ENCODE data around the gene SDHB. TPM values are rescaled to one million over a fixed set of nuclear protein-coding genes. Genes with fewer than 3 reads are reported as not detected.

SDHB gene
- total RNA-seq, 1 experiment from 2014 or later, result 159 TPM

- no peaks in the 10 kb centered on the region for H3K27me3 ChIP-seq (ENCODE audit: insufficient read depth, low read length)
- no peaks in the 10 kb centered on the region for H3K9me3 ChIP-seq (ENCODE audit: control insufficient read depth in 1 of 2, insufficient read depth in 1 of 2, low read depth in 1 of 2, low read length in 2 of 2)
- peaks cover 30% of the 10 kb centered on the region; the same call in 1 of the 2 replicates for H3K79me2 ChIP-seq (ENCODE audit: insufficient read depth, low read length)
- peak overlapping the region; percentile 73 for H3K27ac ChIP-seq (ENCODE audit: low read depth, low read length)
- RAD21 ChIA-PET (ENCODE audit: low non-redundant PET in 1 of 2, low total read pairs in 2 of 2, uncharacterized antibody in 2 of 2, unreplicated experiment in 2 of 2), result no interaction called here
- POLR2A ChIA-PET, result interaction anchor here (1.4 kb wide), 1 partner anchor 13 kb away, joined by 3 read pairs; no protein-coding TSS in a partner anchor
- H2AFZ ChIP-seq (ENCODE audit: low read depth, low read length, poor library complexity, severe bottlenecking), result no peak overlapping the region
- DNase-seq (ENCODE audit: low read depth, low spot score) (no peak), ATAC-seq (peak; percentile 31)
- TF ChIP-seq ZFX (IDR thresholded peaks at IDR 0.05) (peak; percentile 2; the same call in 1 of the 2 replicates), CEBPB (IDR thresholded peaks at IDR 0.05; ENCODE audit: low read depth) (no peak)
- intact Hi-C loops (cut with micrococcal nuclease), result no loop called here
- H3K4me2 ChIP-seq (ENCODE audit: low read length), result peak overlapping the region; percentile 79
- peaks cover 0 to 5% of the 10 kb centered on the region in 2 experiments; a peak in 2 of 4 replicates for H3K36me3 ChIP-seq (ENCODE audit: control insufficient read depth in 1 of 2, insufficient read depth in 2 of 2, low read length in 2 of 2)
- no TSS peak for BruUV-seq (replicated peaks)
- H3K4me1 ChIP-seq (ENCODE audit: control insufficient read depth in 1 of 2, insufficient read depth in 2 of 2, low read length in 2 of 2), result peaks cover 17 to 40% of the 10 kb centered on the region in 2 experiments
- H4K20me1 ChIP-seq (ENCODE audit: insufficient read depth), result no peaks in the 10 kb centered on the region
- H3K4me3 ChIP-seq (replicated peaks in 1 of 2; ENCODE audit: low read depth in 1 of 2, low read length in 2 of 2), result peak overlapping the region; percentile 77 to 79
- H3K9ac ChIP-seq (ENCODE audit: low read length), result peak overlapping the region; percentile 94
- CTCF ChIA-PET, result interaction anchor here (0.9 to 1.6 kb wide), 3 partner anchors 16 to 359 kb away, joined by 3 to 8 read pairs (median 3); no protein-coding TSS in a partner anchor
- no peaks in the 10 kb centered on the region for H3K9me2 ChIP-seq (ENCODE audit: insufficient read depth)
These were observed 74.1 kb downstream of the SDHB start for GRCh38 chr1:16979475-16980327.

DNA sequence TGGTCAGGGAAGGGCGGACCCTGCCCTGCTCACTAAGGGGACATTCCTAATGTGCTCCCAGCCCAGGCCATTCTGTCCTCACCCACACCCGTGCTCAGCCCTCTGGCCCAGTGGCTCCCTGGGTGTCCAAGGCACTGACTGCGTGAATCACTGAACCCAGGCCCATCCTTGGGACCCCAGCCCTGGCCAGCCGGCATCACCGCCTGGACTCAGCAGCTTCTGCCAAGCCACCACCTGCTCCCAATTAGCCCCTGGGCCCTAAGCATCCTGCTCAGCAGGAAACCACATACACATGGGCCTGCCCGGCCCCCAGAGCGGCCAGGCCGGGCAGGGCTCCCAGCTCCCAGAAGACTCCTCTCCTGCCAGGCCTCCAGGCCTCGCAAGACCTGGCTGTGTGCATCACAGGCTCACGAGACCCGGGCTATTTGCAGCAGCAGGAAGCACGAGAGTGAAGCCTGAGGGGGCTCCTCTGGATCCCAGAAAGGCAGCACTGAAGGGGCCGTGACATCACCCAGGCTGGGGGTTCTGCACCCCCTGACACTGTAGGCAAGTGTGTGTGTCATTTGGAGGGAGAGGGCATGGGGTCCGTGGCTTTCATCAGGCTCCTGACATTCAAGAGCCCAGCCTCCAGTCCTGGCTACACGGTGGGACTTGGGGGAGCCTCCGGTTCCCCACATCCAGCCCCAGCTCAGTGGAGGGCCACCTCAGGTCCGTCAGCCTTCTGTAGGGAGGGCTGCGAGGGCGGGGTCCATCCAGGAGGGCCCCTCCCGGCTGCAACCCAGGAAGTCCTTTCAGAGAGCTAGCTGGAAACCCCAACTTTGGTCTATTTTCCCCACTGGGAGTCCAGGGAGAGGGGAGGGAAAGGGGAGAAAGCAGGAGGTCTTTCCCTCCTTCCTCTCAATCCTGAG lies 75.0 kb downstream of the SDHB start:
- BruUV-seq (replicated peaks), result TSS peak; percentile 24
- DNase-seq (ENCODE audit: low read depth, low spot score) (no peak), ATAC-seq (no peak)
- Histone ChIP-seq H3K9ac (ENCODE audit: low read length) (peak overlapping the region; percentile 94), H2AFZ (ENCODE audit: low read depth, low read length, poor library complexity, severe bottlenecking) (no peak overlapping the region), H3K4me3 (replicated peaks in 1 of 2; ENCODE audit: low read depth in 1 of 2, low read length in 2 of 2) (peak overlapping the region; percentile 77 to 79), H3K36me3 (ENCODE audit: control insufficient read depth in 1 of 2, insufficient read depth in 2 of 2, low read length in 2 of 2) (peaks cover 0 to 5% of the 10 kb centered on the region in 2 experiments; a peak in 2 of 4 replicates), H3K9me3 (ENCODE audit: control insufficient read depth in 1 of 2, insufficient read depth in 1 of 2, low read depth in 1 of 2, low read length in 2 of 2) (no peaks in the 10 kb centered on the region), H3K4me2 (ENCODE audit: low read length) (peak overlapping the region; percentile 79), H3K79me2 (ENCODE audit: insufficient read depth, low read length) (peaks cover 30% of the 10 kb centered on the region; the same call in 1 of the 2 replicates), H3K9me2 (ENCODE audit: insufficient read depth) (no peaks in the 10 kb centered on the region), H4K20me1 (ENCODE audit: insufficient read depth) (no peaks in the 10 kb centered on the region), H3K4me1 (ENCODE audit: control insufficient read depth in 1 of 2, insufficient read depth in 2 of 2, low read length in 2 of 2) (peaks cover 17 to 34% of the 10 kb centered on the region in 2 experiments), H3K27me3 (ENCODE audit: insufficient read depth, low read length) (no peaks in the 10 kb centered on the region), H3K27ac (ENCODE audit: low read depth, low read length) (peak overlapping the region; percentile 73; the same call in 1 of the 2 replicates)
- ChIA-PET RAD21 (ENCODE audit: low non-redundant PET in 1 of 2, low total read pairs in 2 of 2, uncharacterized antibody in 2 of 2, unreplicated experiment in 2 of 2) (no interaction called here), POLR2A (no interaction called here), CTCF (no interaction called here)
- intact Hi-C loops (cut with micrococcal nuclease), result no loop called here
- no peak for TF ChIP-seq JUND (IDR thresholded peaks at IDR 0.05)
- TF ChIP-seq, protein P1, sequence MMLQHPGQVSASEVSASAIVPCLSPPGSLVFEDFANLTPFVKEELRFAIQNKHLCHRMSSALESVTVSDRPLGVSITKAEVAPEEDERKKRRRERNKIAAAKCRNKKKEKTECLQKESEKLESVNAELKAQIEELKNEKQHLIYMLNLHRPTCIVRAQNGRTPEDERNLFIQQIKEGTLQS (IDR thresholded peaks at IDR 0.05), result no peak
- TF ChIP-seq, protein P2, sequence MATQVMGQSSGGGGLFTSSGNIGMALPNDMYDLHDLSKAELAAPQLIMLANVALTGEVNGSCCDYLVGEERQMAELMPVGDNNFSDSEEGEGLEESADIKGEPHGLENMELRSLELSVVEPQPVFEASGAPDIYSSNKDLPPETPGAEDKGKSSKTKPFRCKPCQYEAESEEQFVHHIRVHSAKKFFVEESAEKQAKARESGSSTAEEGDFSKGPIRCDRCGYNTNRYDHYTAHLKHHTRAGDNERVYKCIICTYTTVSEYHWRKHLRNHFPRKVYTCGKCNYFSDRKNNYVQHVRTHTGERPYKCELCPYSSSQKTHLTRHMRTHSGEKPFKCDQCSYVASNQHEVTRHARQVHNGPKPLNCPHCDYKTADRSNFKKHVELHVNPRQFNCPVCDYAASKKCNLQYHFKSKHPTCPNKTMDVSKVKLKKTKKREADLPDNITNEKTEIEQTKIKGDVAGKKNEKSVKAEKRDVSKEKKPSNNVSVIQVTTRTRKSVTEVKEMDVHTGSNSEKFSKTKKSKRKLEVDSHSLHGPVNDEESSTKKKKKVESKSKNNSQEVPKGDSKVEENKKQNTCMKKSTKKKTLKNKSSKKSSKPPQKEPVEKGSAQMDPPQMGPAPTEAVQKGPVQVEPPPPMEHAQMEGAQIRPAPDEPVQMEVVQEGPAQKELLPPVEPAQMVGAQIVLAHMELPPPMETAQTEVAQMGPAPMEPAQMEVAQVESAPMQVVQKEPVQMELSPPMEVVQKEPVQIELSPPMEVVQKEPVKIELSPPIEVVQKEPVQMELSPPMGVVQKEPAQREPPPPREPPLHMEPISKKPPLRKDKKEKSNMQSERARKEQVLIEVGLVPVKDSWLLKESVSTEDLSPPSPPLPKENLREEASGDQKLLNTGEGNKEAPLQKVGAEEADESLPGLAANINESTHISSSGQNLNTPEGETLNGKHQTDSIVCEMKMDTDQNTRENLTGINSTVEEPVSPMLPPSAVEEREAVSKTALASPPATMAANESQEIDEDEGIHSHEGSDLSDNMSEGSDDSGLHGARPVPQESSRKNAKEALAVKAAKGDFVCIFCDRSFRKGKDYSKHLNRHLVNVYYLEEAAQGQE (IDR thresholded peaks at IDR 0.05; ENCODE audit: low read depth), result no peak
- no peak for TF ChIP-seq MAX (IDR thresholded peaks at IDR 0.05)
- TF ChIP-seq, protein P3, sequence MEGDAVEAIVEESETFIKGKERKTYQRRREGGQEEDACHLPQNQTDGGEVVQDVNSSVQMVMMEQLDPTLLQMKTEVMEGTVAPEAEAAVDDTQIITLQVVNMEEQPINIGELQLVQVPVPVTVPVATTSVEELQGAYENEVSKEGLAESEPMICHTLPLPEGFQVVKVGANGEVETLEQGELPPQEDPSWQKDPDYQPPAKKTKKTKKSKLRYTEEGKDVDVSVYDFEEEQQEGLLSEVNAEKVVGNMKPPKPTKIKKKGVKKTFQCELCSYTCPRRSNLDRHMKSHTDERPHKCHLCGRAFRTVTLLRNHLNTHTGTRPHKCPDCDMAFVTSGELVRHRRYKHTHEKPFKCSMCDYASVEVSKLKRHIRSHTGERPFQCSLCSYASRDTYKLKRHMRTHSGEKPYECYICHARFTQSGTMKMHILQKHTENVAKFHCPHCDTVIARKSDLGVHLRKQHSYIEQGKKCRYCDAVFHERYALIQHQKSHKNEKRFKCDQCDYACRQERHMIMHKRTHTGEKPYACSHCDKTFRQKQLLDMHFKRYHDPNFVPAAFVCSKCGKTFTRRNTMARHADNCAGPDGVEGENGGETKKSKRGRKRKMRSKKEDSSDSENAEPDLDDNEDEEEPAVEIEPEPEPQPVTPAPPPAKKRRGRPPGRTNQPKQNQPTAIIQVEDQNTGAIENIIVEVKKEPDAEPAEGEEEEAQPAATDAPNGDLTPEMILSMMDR (IDR thresholded peaks at IDR 0.05 in 2 of 3, conservative IDR thresholded peaks at IDR 0.05 in 1 of 3; ENCODE audit: borderline replicate concordance in 1 of 3, insufficient read depth in 1 of 3, low read depth in 2 of 3, low read length in 2 of 3), result no peak
- TF ChIP-seq FOSL1 (IDR thresholded peaks at IDR 0.05; ENCODE audit: low read depth), result no peak
- no peak for TF ChIP-seq POLR2A (IDR thresholded peaks at IDR 0.05; ENCODE audit: borderline replicate concordance, extremely low read depth, insufficient read depth, insufficient read length)
- TF ChIP-seq EGR1 (IDR thresholded peaks at IDR 0.05; ENCODE audit: low read depth), result no peak
- no peak for TF ChIP-seq CEBPB (IDR thresholded peaks at IDR 0.05; ENCODE audit: low read depth)
- TF ChIP-seq SIN3A (IDR thresholded peaks at IDR 0.05; ENCODE audit: low read depth), result no peak
